Measurements from ENCODE around the gene FIZ1.

Gene FIZ1

DNA sequence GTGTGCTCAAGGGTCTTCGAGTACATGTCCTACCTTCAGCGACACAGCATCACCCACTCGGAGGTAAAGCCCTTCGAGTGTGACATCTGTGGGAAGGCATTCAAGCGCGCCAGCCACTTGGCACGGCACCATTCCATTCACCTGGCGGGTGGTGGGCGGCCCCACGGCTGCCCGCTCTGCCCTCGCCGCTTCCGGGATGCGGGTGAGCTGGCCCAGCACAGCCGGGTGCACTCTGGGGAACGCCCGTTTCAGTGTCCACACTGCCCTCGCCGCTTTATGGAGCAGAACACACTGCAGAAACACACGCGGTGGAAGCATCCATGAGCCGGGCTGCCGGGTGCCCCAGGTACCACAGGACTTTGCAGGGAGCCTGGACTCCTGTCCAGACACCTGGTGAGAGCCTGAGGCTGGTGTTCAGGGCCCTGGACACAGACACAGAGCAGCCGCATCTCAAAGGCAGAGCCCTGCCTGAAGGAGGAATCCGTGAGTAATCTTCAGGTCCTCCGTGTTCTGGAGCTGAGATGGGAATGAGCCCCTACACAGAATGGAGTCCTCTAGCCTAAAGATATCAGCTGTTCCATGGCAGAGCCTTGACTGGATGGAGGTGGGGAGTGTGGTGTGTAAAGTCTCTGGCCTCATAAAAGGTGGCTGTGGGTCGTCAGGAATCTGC is 45.7 kb upstream of the FIZ1 start:
- peak overlapping the region; percentile 78 for H3K4me3 ChIP-seq (ENCODE audit: control insufficient read depth, low read depth, low read length)
- TF ChIP-seq, protein P1, sequence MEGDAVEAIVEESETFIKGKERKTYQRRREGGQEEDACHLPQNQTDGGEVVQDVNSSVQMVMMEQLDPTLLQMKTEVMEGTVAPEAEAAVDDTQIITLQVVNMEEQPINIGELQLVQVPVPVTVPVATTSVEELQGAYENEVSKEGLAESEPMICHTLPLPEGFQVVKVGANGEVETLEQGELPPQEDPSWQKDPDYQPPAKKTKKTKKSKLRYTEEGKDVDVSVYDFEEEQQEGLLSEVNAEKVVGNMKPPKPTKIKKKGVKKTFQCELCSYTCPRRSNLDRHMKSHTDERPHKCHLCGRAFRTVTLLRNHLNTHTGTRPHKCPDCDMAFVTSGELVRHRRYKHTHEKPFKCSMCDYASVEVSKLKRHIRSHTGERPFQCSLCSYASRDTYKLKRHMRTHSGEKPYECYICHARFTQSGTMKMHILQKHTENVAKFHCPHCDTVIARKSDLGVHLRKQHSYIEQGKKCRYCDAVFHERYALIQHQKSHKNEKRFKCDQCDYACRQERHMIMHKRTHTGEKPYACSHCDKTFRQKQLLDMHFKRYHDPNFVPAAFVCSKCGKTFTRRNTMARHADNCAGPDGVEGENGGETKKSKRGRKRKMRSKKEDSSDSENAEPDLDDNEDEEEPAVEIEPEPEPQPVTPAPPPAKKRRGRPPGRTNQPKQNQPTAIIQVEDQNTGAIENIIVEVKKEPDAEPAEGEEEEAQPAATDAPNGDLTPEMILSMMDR (IDR thresholded peaks at IDR 0.05; ENCODE audit: control insufficient read depth, insufficient read depth, low read depth, low read length, missing control alignments), result no peak
- no peak for DNase-seq (ENCODE audit: low read depth)

DNA sequence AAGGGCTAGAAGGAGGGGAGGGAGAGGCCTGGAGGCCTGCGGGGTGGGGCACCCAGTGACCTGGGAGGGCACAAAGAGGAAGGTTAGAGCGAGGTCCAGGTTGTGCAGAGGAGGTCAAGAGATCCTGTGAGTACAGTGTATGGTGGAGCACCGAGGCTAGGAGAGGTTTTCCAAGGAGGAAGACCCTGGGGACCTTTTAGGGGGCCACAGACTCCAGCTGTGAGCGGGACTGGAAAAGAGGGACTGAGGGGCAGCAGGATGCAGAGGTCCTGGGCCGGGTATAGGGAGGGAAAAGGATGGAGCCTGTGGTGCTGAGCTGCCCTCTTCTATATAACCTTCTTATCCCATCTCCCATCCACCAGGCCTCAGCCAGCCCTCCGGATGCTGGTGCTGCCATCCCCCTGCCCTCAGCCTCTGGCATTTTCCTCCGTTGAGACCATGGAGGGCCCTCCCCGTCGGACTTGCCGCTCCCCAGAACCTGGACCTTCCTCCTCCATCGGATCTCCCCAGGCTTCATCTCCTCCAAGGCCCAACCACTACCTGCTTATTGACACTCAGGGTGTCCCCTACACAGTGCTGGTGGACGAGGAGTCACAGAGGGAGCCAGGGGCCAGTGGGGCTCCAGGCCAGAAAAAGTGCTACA is 45.0 kb upstream of the FIZ1 start:
- TF ChIP-seq, protein P1 (IDR thresholded peaks at IDR 0.05; ENCODE audit: control insufficient read depth, insufficient read depth, low read depth, low read length, missing control alignments), result no peak
- H3K4me3 ChIP-seq (ENCODE audit: control insufficient read depth, low read depth, low read length), result peak overlapping the region; percentile 78
- no peak for DNase-seq (ENCODE audit: low read depth)

DNA sequence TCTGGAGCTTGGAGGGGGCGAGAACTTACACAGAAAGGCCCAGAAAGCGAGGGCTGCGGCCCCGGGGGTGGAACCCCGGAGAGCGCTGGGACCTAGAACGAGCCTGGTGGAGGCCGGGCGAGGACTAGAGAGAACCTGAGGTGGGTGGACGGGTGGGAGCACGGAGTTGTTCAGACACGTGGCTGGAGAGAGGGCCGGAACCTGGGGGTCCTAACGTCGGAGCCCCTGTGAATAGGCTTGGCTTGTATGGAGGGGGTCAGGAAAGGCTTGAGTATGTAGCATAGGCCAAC is 44.5 kb upstream of the FIZ1 start:
- peak overlapping the region; percentile 78 for H3K4me3 ChIP-seq (ENCODE audit: control insufficient read depth, low read depth, low read length)
- DNase-seq (ENCODE audit: low read depth), result no peak
- TF ChIP-seq, protein P1 (IDR thresholded peaks at IDR 0.05; ENCODE audit: control insufficient read depth, insufficient read depth, low read depth, low read length, missing control alignments), result no peak

DNA sequence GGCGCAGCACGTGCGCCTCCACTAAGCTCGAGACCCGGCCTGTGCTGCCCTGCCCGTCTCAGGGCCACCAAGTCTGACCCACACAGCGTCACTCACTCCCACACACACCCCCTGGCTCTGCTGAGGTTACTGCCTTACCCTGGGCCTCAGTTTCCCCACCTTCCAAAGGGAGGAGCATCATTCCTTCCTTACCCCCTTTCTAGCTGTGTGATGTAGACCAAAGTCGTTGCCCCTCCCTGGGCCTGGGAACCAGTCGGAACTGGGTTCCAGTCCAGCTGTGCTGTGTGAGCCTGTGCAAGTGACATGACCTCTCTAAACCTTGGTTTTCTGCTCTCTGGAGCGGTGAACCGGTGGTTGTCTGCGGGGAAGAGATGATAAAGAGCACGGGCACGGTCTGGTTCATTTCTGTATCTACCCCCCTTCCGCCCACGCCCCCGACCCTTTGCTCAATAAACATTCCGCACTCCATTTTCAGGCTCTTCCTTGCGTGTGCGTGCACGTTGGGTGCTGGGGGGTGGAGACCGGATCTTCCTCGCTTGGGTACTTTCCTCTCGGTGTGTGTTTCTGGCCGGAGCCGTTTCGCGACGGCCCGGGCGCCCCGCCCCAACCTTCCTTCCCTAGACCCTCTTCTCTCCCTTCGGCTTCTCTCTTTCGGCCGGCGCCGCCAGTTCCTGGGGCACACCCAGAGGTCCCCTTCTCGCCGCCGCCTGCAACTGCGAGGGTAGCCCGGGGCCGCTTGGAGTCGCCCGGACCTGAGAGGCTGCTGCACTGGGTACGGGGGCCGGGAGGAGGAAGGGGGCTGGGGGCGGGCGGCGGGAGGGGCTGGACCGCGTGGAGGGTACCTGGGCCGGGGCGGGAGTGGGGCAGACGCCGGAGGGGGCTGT is 43.9 kb upstream of the FIZ1 start, which contains the start of gene ZNF581:
Gene ZNF581 (plus strand): TSS at position 647 of the 884 bp plus-strand sequence. CDS start 923 bp downstream, outside the sequence.
- TF ChIP-seq, protein P1 (IDR thresholded peaks at IDR 0.05; ENCODE audit: control insufficient read depth, insufficient read depth, low read depth, low read length, missing control alignments), result no peak

DNA sequence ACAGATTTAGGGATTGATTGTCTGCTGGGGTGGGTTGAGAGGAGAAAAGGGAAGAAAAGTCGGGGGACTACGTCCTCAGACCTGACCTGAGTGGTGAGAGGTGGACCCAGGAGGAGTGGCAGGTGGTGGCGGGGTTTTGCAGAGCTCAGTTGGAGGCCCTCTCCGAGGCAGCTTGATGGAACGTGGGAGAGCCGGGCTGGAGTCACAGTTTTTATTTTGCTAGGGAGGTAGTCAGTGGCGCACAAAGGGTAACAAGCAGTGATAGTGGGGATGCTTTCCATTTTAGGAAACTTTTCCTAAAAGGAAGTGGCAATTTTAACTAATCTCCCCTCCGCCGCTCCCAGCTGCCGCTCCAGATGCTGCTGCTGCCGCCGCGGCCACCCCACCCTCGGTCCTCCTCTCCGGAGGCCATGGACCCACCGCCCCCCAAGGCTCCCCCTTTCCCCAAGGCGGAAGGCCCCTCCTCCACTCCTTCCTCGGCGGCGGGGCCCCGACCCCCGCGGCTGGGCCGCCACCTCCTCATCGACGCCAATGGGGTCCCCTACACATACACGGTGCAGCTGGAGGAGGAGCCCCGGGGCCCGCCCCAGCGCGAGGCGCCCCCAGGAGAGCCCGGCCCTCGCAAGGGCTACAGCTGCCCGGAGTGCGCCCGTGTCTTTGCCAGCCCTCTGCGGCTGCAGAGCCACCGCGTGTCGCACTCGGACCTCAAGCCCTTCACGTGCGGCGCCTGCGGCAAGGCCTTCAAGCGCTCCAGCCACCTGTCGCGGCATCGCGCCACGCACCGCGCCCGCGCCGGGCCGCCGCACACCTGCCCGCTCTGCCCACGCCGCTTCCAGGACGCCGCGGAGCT is 43.1 kb upstream of the FIZ1 start:
- peak overlapping the region; percentile 78 for H3K4me3 ChIP-seq (ENCODE audit: control insufficient read depth, low read depth, low read length)
- no peak for DNase-seq (ENCODE audit: low read depth)
- TF ChIP-seq, protein P1 (IDR thresholded peaks at IDR 0.05; ENCODE audit: control insufficient read depth, insufficient read depth, low read depth, low read length, missing control alignments), result no peak

More for the DNA sequence above, 43.9 kb upstream of the FIZ1 start, which contains the start of gene ZNF581:
- no peak for DNase-seq (ENCODE audit: low read depth)
- H3K4me3 ChIP-seq (ENCODE audit: control insufficient read depth, low read depth, low read length), result peak within 1 kb of the TSS; percentile 78

All from AG09309 (cell line).